Gastroesophageal sphincter (tissue), 4 donors: Measurements from ENCODE around the gene UEVLD. TPM values are rescaled to one million over a fixed set of nuclear protein-coding genes. Genes with fewer than 3 reads are reported as not detected.

Experiments
- ATAC-seq: fragments of 150-250 bp; one replicate; pipeline ENCODE4 v1.9.1; 2016; ENCODE audit warnings: mild to moderate bottlenecking, moderate library complexity
- H3K27ac ChIP-seq, 4 donors: fragments of 200-600 bp; sonication (generic) in 3 of 4; 1 replicate in 3 of 4; 2 replicates in 1 of 4; pipeline ENCODE4 v1.5.1; 2016 to 2019
- H3K27me3 ChIP-seq: fragments of 200-600 bp; sonication (generic); one replicate; pipeline ENCODE4 v1.5.1; 2019
- H3K36me3 ChIP-seq, 2 donors: fragments of 200-600 bp; sonication (generic); one replicate each; pipeline ENCODE4 v1.5.1; 2019; ENCODE audit warnings: control low read depth in 1 of 2
- H3K4me1 ChIP-seq, 3 donors: fragments of 200-600 bp; sonication (generic); 1 replicate in 2 of 3; 2 replicates in 1 of 3; pipeline ENCODE4 v1.5.1; 2016 to 2019; ENCODE audit warnings: control low read depth in 2 of 3
- H3K4me3 ChIP-seq, 2 donors: fragments of 200-600 bp; sonication (generic); one replicate each; pipeline ENCODE4 v1.5.1; 2019; ENCODE audit warnings: mild to moderate bottlenecking in 1 of 2, moderate library complexity in 1 of 2
- H3K9me3 ChIP-seq, 3 donors: fragments of 200-600 bp; sonication (generic); one replicate each; pipeline ENCODE4 v1.5.1; 2017 to 2019; ENCODE audit warnings: control low read depth in 2 of 3
- CTCF ChIP-seq, 4 experiments: fragments of 200-600 bp in 2 of 4; fragments of 450-650 bp in 2 of 4; sonication (generic) in 1 of 4; IDR thresholded peaks; one replicate each; pipeline ENCODE4 v1.5.1; 2017 to 2019; ENCODE audit warnings: antibody characterized with exemption in 4 of 4, mild to moderate bottlenecking in 2 of 4, moderate library complexity in 2 of 4
- EP300 ChIP-seq: sonication (generic); formaldehyde crosslinking; IDR thresholded peaks from one replicate; pipeline ENCODE4 v1.6.1; 2017; ENCODE audit warnings: antibody characterized with exemption, mild to moderate bottlenecking
- POLR2A ChIP-seq, 2 donors: fragments of 450-650 bp; IDR thresholded peaks; one replicate each; pipeline ENCODE4 v1.6.1; 2017; ENCODE audit warnings: antibody characterized with exemption in 2 of 2, mild to moderate bottlenecking in 2 of 2, moderate library complexity in 1 of 2
- POLR2AphosphoS5 ChIP-seq: sonication (generic); formaldehyde crosslinking; IDR thresholded peaks from one replicate; pipeline ENCODE4 v1.6.1; 2017; ENCODE audit warnings: antibody characterized with exemption
- whole genome bisulfite sequencing, 2 donors: methylation state at CpG; one replicate each; pipeline ENCODE4 v1.1.5; 2018; ENCODE audit warnings: low coverage in 1 of 2; 5-methylcytosine and 5-hydroxymethylcytosine counted together
- total RNA-seq, 4 donors: library from RNA; depleted of rRNA; stranded (reverse); fragments of >200 nt; gene quantifications; one replicate each; pipeline ENCODE4 v1.1.0, GENCODE V29; 2016

Gene UEVLD
- total RNA-seq, 4 donors from 2014 or later, result 33.7 to 45.6 (median 38.9) TPM

GRCh38 chr11:18492888-18493287 is 95.6 kb downstream of the UEVLD start:
- Histone ChIP-seq H3K36me3 (peaks cover 0 to 83% of the 10 kb centered on the region in 2 donors), H3K4me1 (no peaks in the 10 kb centered on the region), H3K27ac (no peak overlapping the region), H3K27me3 (no peaks in the 10 kb centered on the region), H3K4me3 (no peak overlapping the region), H3K9me3 (no peaks in the 10 kb centered on the region)
- TF ChIP-seq CTCF (IDR thresholded peaks at IDR 0.05) (no peak), EP300 (no peak), POLR2AphosphoS5 (no peak), POLR2A (IDR thresholded peaks at IDR 0.05) (no peak)
- ATAC-seq, result no peak

- Histone ChIP-seq H3K4me3 (no peak overlapping the region), H3K27ac (no peak overlapping the region), H3K27me3 (no peaks in the 10 kb centered on the region), H3K4me1 (no peaks in the 10 kb centered on the region), H3K36me3 (peaks cover 0 to 81% of the 10 kb centered on the region in 2 donors), H3K9me3 (no peaks in the 10 kb centered on the region)
- WGBS, 2 donors, result 78 to 80% methylated on average over 2 of the region's 2 CpGs
- TF ChIP-seq POLR2AphosphoS5, result no peak
- no peak for TF ChIP-seq EP300
- no peak for TF ChIP-seq POLR2A (IDR thresholded peaks at IDR 0.05)
- TF ChIP-seq CTCF (IDR thresholded peaks at IDR 0.05), result no peak
- no peak for ATAC-seq
Observed at GRCh38 chr11:18491924-18492323, 96.6 kb downstream of the UEVLD start.

- no peaks in the 10 kb centered on the region for H3K4me1 ChIP-seq
- H3K27me3 ChIP-seq, result no peaks in the 10 kb centered on the region
- H3K36me3 ChIP-seq, result peaks cover 0 to 76% of the 10 kb centered on the region in 2 donors
- no peak overlapping the region for H3K27ac ChIP-seq
- no peak overlapping the region for H3K4me3 ChIP-seq
- no peak for ATAC-seq
- no peak for TF ChIP-seq EP300
- TF ChIP-seq POLR2AphosphoS5, result no peak
- no peak for TF ChIP-seq CTCF (IDR thresholded peaks at IDR 0.05)
- TF ChIP-seq POLR2A (IDR thresholded peaks at IDR 0.05), result no peak
- whole genome bisulfite sequencing, 2 donors, result 81% methylated on average over 5 of the region's 15 CpGs; no CpG with 5 or more reads in 1 of the 2 donors
- H3K9me3 ChIP-seq, result no peaks in the 10 kb centered on the region
Observed at GRCh38 chr11:18490736-18491485, 97.6 kb downstream of the UEVLD start.

- TF ChIP-seq POLR2AphosphoS5 (no peak), POLR2A (IDR thresholded peaks at IDR 0.05) (no peak), EP300 (no peak), CTCF (IDR thresholded peaks at IDR 0.05) (no peak)
- peaks cover 0 to 76% of the 10 kb centered on the region in 2 donors for H3K36me3 ChIP-seq
Observed at GRCh38 chr11:18490319-18490718, 98.2 kb downstream of the UEVLD start.

GRCh38 chr11:18485913-18486528 is 102.5 kb downstream of the UEVLD start:
- Histone ChIP-seq H3K27me3 (no peaks in the 10 kb centered on the region), H3K4me3 (no peak overlapping the region), H3K27ac (no peak overlapping the region), H3K4me1 (no peaks in the 10 kb centered on the region), H3K36me3 (peaks cover 3 to 92% of the 10 kb centered on the region in 2 donors), H3K9me3 (no peaks in the 10 kb centered on the region)
- TF ChIP-seq CTCF (IDR thresholded peaks at IDR 0.05) (no peak), POLR2A (IDR thresholded peaks at IDR 0.05) (no peak), POLR2AphosphoS5 (no peak), EP300 (no peak)
- WGBS, 2 donors, result 83 to 100% methylated on average over 1 to 2 of the region's 8 CpGs
- ATAC-seq, result no peak

More at GRCh38 chr11:18490319-18490718, 98.2 kb downstream of the UEVLD start:
- no peaks in the 10 kb centered on the region for H3K27me3 ChIP-seq
- no peaks in the 10 kb centered on the region for H3K9me3 ChIP-seq
- H3K4me1 ChIP-seq, result no peaks in the 10 kb centered on the region
- 53 to 80% methylated on average over 1 of the region's 1 CpG for WGBS, 2 donors
- no peak for ATAC-seq
- no peak overlapping the region for H3K4me3 ChIP-seq
- no peak overlapping the region for H3K27ac ChIP-seq
